ENCODE results near the gene DBNL.

DBNL gene

GRCh38 chr7:44103923-44104859, 59.7 kb downstream of the DBNL start, which contains the start of gene AEBP1:
TSS of gene AEBP1 (plus strand) at chr7:44104345. CDS start at chr7:44104666, 321 bp downstream.
- peak; percentile 68 for DNase-seq (ENCODE audit: low spot score)
- TF ChIP-seq, protein P1, sequence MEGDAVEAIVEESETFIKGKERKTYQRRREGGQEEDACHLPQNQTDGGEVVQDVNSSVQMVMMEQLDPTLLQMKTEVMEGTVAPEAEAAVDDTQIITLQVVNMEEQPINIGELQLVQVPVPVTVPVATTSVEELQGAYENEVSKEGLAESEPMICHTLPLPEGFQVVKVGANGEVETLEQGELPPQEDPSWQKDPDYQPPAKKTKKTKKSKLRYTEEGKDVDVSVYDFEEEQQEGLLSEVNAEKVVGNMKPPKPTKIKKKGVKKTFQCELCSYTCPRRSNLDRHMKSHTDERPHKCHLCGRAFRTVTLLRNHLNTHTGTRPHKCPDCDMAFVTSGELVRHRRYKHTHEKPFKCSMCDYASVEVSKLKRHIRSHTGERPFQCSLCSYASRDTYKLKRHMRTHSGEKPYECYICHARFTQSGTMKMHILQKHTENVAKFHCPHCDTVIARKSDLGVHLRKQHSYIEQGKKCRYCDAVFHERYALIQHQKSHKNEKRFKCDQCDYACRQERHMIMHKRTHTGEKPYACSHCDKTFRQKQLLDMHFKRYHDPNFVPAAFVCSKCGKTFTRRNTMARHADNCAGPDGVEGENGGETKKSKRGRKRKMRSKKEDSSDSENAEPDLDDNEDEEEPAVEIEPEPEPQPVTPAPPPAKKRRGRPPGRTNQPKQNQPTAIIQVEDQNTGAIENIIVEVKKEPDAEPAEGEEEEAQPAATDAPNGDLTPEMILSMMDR (IDR thresholded peaks at IDR 0.05; ENCODE audit: extremely low read depth, insufficient read depth, missing control alignments): no peak
- in situ Hi-C loops (cut with MboI; ENCODE audit: low pct_unique_long_range_greater_than_20kb, low sequenced_read_pairs, unreplicated experiment): no loop called here

- in situ Hi-C loops (cut with MboI; ENCODE audit: low pct_unique_long_range_greater_than_20kb, low sequenced_read_pairs, unreplicated experiment): no loop called here
- DNase-seq (ENCODE audit: low spot score): peak; percentile 40
- TF ChIP-seq, protein P1 (IDR thresholded peaks at IDR 0.05; ENCODE audit: extremely low read depth, insufficient read depth, missing control alignments): no peak
Observed at GRCh38 chr7:44104860-44105771, 60.6 kb downstream of the DBNL start.

GRCh38 chr7:44105832-44106231, 61.3 kb downstream of the DBNL start:
- in situ Hi-C loops (cut with MboI; ENCODE audit: low pct_unique_long_range_greater_than_20kb, low sequenced_read_pairs, unreplicated experiment): no loop called here
- TF ChIP-seq, protein P1 (IDR thresholded peaks at IDR 0.05; ENCODE audit: extremely low read depth, insufficient read depth, missing control alignments): no peak
- peak; percentile 38 for DNase-seq (ENCODE audit: low spot score)

- DNase-seq (ENCODE audit: low spot score): no peak
- in situ Hi-C loops (cut with MboI; ENCODE audit: low pct_unique_long_range_greater_than_20kb, low sequenced_read_pairs, unreplicated experiment): no loop called here
- TF ChIP-seq, protein P1 (IDR thresholded peaks at IDR 0.05; ENCODE audit: extremely low read depth, insufficient read depth, missing control alignments): no peak
Observed at GRCh38 chr7:44106311-44107065, 62.0 kb downstream of the DBNL start.

GRCh38 chr7:44107116-44107960, 62.8 kb downstream of the DBNL start:
- DNase-seq (ENCODE audit: low spot score): no peak
- TF ChIP-seq, protein P1 (IDR thresholded peaks at IDR 0.05; ENCODE audit: extremely low read depth, insufficient read depth, missing control alignments): no peak
- in situ Hi-C loops (cut with MboI; ENCODE audit: low pct_unique_long_range_greater_than_20kb, low sequenced_read_pairs, unreplicated experiment): no loop called here
